ENCODE data around the gene CDK10. TPM values are rescaled to one million over a fixed set of nuclear protein-coding genes. Genes with fewer than 3 reads are reported as not detected.

Gene CDK10
- total RNA-seq (10 to 100 TPM; 34.7 to 64.1 TPM), polyA plus RNA-seq (ENCODE audit: insufficient read length in 2 of 2) (100 to 1,000 TPM; 101 to 115 TPM)
- long read RNA-seq, donor 1, partial matches to known transcripts = 11 of 16 reads
- long read RNA-seq, donor 1, other reads (novel, unspliced or antisense) = 0 of 16 reads
- long read RNA-seq, donor 2, partial matches to known transcripts = 0 of 1 reads
- long read RNA-seq, donor 2, other reads (novel, unspliced or antisense) = 0 of 1 reads
- long read RNA-seq, donor 3, partial matches to known transcripts = 0 of 1 reads
- long read RNA-seq, donor 3, other reads (novel, unspliced or antisense) = 0 of 1 reads
- long read RNA-seq, donor 4, transcript CDK10-212 (12 exons, 1,376 nt) = major isoform, 6 of 23 reads
- long read RNA-seq, donor 4, partial matches to known transcripts = 11 of 23 reads
- long read RNA-seq, donor 4, other reads (novel, unspliced or antisense) = 0 of 23 reads

GRCh38 chr16:89686520-89687091 lies at the start of gene CDK10:
CDK10 (plus strand) TSS chr16:89686689; CDS start chr16:89686711, 22 bp downstream.
- Histone ChIP-seq H3K4me1 (ENCODE audit: control insufficient read depth, insufficient read depth, low read length) (peaks cover 17% of the 10 kb centered on the region), H3K36me3 (ENCODE audit: control insufficient read depth, insufficient read depth, low read length) (peaks cover 40% of the 10 kb centered on the region), H3K27me3 (ENCODE audit: control insufficient read depth, insufficient read depth, low read length) (no peaks in the 10 kb centered on the region), H3K27ac (ENCODE audit: low read depth, low read length) (peak within 1 kb of the TSS; percentile 77), H3K9me3 (ENCODE audit: control insufficient read depth, insufficient read depth, low read length) (no peaks in the 10 kb centered on the region), H3K4me3 (ENCODE audit: low read depth, low read length) (peak within 1 kb of the TSS; percentile 72)
- DNase-seq (ENCODE audit: low read depth in 4 of 6, low spot score in 6 of 6) = peak; percentile 82 to 97 (median 90)
- 0% methylated on average over 67 of the region's 67 CpGs for WGBS (ENCODE audit: insufficient coverage)

DNA sequence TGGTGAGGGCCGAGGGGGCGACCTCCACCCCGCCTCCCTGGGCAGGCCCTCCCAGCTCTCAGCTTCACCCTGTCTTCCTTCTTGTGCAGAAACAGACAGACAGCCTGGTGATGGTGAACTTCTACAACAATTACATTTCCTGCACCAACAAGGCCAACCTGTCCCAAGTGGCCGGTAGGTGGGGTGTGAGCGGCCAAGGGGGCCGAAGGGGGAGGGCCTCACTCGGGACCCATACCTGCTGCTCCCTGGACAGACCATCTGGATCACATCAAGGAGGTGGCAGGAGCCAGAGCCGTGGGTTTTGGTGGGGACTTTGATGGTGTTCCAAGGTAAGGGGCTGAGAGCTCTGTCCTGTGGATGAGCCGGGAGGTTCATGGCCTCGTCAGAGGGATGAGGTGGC lies 49.1 kb upstream of the CDK10 start:
- Histone ChIP-seq H3K4me1 (ENCODE audit: control insufficient read depth, insufficient read depth, low read length) (peaks cover 22% of the 10 kb centered on the region), H3K27me3 (ENCODE audit: control insufficient read depth, insufficient read depth, low read length) (peaks cover 8% of the 10 kb centered on the region), H3K9me3 (ENCODE audit: control insufficient read depth, insufficient read depth, low read length) (no peaks in the 10 kb centered on the region), H3K27ac (ENCODE audit: low read depth, low read length) (no peak overlapping the region), H3K4me3 (ENCODE audit: low read depth, low read length) (no peak overlapping the region), H3K36me3 (ENCODE audit: control insufficient read depth, insufficient read depth, low read length) (peaks cover 2% of the 10 kb centered on the region)
- no peak for DNase-seq (ENCODE audit: low read depth in 4 of 6, low spot score in 6 of 6)
- WGBS (ENCODE audit: insufficient coverage) = 86% methylated on average over 10 of the region's 10 CpGs

GRCh38 chr16:89638455-89638854 lies 48.0 kb upstream of the CDK10 start:
- Histone ChIP-seq H3K4me1 (ENCODE audit: control insufficient read depth, insufficient read depth, low read length) (peaks cover 22% of the 10 kb centered on the region), H3K36me3 (ENCODE audit: control insufficient read depth, insufficient read depth, low read length) (no peaks in the 10 kb centered on the region), H3K27ac (ENCODE audit: low read depth, low read length) (no peak overlapping the region), H3K27me3 (ENCODE audit: control insufficient read depth, insufficient read depth, low read length) (peaks cover 8% of the 10 kb centered on the region), H3K9me3 (ENCODE audit: control insufficient read depth, insufficient read depth, low read length) (no peaks in the 10 kb centered on the region), H3K4me3 (ENCODE audit: low read depth, low read length) (no peak overlapping the region)
- WGBS (ENCODE audit: insufficient coverage) = 83% methylated on average over 1 of the region's 10 CpGs
- DNase-seq (ENCODE audit: low read depth in 4 of 6, low spot score in 6 of 6) = no peak

GRCh38 chr16:89639385-89639784 lies 47.1 kb upstream of the CDK10 start:
- whole genome bisulfite sequencing (ENCODE audit: insufficient coverage) = 89% methylated on average over 5 of the region's 6 CpGs
- peaks cover 22% of the 10 kb centered on the region for H3K4me1 ChIP-seq (ENCODE audit: control insufficient read depth, insufficient read depth, low read length)
- H3K36me3 ChIP-seq (ENCODE audit: control insufficient read depth, insufficient read depth, low read length) = peaks cover 8% of the 10 kb centered on the region
- H3K27me3 ChIP-seq (ENCODE audit: control insufficient read depth, insufficient read depth, low read length) = peaks cover 5% of the 10 kb centered on the region
- H3K4me3 ChIP-seq (ENCODE audit: low read depth, low read length) = no peak overlapping the region
- no peaks in the 10 kb centered on the region for H3K9me3 ChIP-seq (ENCODE audit: control insufficient read depth, insufficient read depth, low read length)
- DNase-seq (ENCODE audit: low read depth in 4 of 6, low spot score in 6 of 6) = no peak
- no peak overlapping the region for H3K27ac ChIP-seq (ENCODE audit: low read depth, low read length)

DNA sequence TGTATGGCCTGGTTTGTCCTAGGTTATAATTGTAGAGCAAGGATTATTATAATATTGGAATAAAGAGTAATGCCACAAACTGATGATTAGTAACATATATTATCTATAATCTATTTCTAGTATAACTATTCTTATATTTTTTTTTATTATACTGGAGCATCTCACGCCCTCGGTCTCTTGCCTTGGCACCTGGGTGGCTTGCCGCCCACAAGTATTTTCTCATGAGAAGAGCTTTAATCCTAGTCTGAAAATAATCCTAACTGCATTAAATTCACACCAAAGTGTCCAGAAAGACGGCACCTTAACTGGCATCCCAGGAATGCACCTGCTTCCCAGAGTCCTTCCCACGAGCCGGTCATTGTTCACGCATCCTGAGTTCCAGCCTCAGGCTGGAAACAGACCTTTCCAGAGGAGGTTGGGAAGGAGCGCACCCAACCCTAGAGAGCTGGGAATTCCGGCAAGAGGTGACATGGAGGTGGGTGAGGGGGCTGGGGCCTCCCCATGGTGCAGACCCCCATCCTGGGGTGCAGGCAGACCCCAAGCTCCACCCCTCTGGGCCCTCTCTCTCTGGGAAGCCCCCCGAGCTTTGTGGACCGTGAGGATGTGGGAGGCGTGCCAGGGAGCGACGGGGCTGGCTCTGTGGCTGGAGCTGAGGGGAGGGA lies 44.9 kb upstream of the CDK10 start:
- H3K27ac ChIP-seq (ENCODE audit: low read depth, low read length) = no peak overlapping the region
- H3K4me1 ChIP-seq (ENCODE audit: control insufficient read depth, insufficient read depth, low read length) = peaks cover 22% of the 10 kb centered on the region
- peaks cover 30% of the 10 kb centered on the region for H3K36me3 ChIP-seq (ENCODE audit: control insufficient read depth, insufficient read depth, low read length)
- no peak for DNase-seq (ENCODE audit: low read depth in 4 of 6, low spot score in 6 of 6)
- H3K4me3 ChIP-seq (ENCODE audit: low read depth, low read length) = no peak overlapping the region
- 100% methylated on average over 2 of the region's 14 CpGs for whole genome bisulfite sequencing (ENCODE audit: insufficient coverage)
- H3K9me3 ChIP-seq (ENCODE audit: control insufficient read depth, insufficient read depth, low read length) = no peaks in the 10 kb centered on the region
- H3K27me3 ChIP-seq (ENCODE audit: control insufficient read depth, insufficient read depth, low read length) = no peaks in the 10 kb centered on the region

DNA sequence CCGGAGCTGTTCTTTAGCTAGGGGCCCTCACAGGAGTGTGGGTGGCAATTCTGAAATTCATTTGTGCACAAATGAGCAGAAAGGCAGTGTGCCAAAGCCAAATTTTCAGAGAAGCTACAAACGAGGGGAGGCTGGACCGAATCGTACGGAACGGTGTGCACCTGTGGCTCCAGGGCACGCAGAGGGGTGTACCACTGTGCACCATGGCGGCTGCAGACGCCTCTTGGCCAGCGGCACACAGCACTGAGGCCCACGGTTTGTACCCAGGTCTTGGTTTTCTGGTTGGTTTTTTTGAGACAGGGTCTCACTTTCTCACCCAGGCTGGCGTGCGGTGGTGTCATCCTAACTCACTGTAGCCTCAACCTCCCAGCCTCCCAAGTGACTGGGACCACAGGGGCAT lies 43.9 kb upstream of the CDK10 start:
- Histone ChIP-seq H3K9me3 (ENCODE audit: control insufficient read depth, insufficient read depth, low read length) (no peaks in the 10 kb centered on the region), H3K27ac (ENCODE audit: low read depth, low read length) (no peak overlapping the region), H3K36me3 (ENCODE audit: control insufficient read depth, insufficient read depth, low read length) (peaks cover 40% of the 10 kb centered on the region), H3K27me3 (ENCODE audit: control insufficient read depth, insufficient read depth, low read length) (no peaks in the 10 kb centered on the region), H3K4me1 (ENCODE audit: control insufficient read depth, insufficient read depth, low read length) (peaks cover 22% of the 10 kb centered on the region), H3K4me3 (ENCODE audit: low read depth, low read length) (no peak overlapping the region)
- no peak for DNase-seq (ENCODE audit: low read depth in 4 of 6, low spot score in 6 of 6)
- 86% methylated on average over 9 of the region's 13 CpGs for WGBS (ENCODE audit: insufficient coverage)

GRCh38 chr16:89643769-89644300 lies 42.7 kb upstream of the CDK10 start:
- Histone ChIP-seq H3K4me1 (ENCODE audit: control insufficient read depth, insufficient read depth, low read length) (peaks cover 22% of the 10 kb centered on the region), H3K4me3 (ENCODE audit: low read depth, low read length) (no peak overlapping the region), H3K27me3 (ENCODE audit: control insufficient read depth, insufficient read depth, low read length) (no peaks in the 10 kb centered on the region), H3K36me3 (ENCODE audit: control insufficient read depth, insufficient read depth, low read length) (peaks cover 50% of the 10 kb centered on the region), H3K9me3 (ENCODE audit: control insufficient read depth, insufficient read depth, low read length) (no peaks in the 10 kb centered on the region), H3K27ac (ENCODE audit: low read depth, low read length) (no peak overlapping the region)
- DNase-seq (ENCODE audit: low read depth in 4 of 6, low spot score in 6 of 6) = no peak
- 85% methylated on average over 14 of the region's 14 CpGs for WGBS (ENCODE audit: insufficient coverage)

DNA sequence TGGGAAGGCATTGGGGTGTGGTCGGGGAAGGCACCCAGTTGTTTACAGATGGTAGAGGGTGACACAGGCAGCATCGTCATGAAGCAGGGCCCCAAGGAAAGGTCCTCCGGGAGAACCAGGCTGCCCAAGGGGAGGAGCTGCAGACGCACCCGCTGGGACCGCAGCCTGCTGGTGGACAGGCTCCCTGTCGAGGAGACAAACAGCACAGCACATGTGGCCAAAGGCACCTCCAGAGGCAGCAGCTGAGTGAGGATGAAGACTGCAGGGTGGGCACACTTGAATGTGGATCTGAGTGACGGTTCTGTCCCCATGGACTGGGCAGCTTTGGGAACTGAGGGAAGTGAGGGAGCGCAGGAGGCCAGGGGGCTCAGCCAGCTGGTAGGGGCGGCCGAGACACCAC lies 41.4 kb upstream of the CDK10 start:
- no peak for DNase-seq (ENCODE audit: low read depth in 4 of 6, low spot score in 6 of 6)
- H3K27ac ChIP-seq (ENCODE audit: low read depth, low read length) = no peak overlapping the region
- peaks cover 18% of the 10 kb centered on the region for H3K4me1 ChIP-seq (ENCODE audit: control insufficient read depth, insufficient read depth, low read length)
- H3K27me3 ChIP-seq (ENCODE audit: control insufficient read depth, insufficient read depth, low read length) = no peaks in the 10 kb centered on the region
- H3K36me3 ChIP-seq (ENCODE audit: control insufficient read depth, insufficient read depth, low read length) = peaks cover 63% of the 10 kb centered on the region
- WGBS (ENCODE audit: insufficient coverage) = 86% methylated on average over 9 of the region's 11 CpGs
- no peak overlapping the region for H3K4me3 ChIP-seq (ENCODE audit: low read depth, low read length)
- H3K9me3 ChIP-seq (ENCODE audit: control insufficient read depth, insufficient read depth, low read length) = no peaks in the 10 kb centered on the region

GRCh38 chr16:89646270-89646669 lies 40.2 kb upstream of the CDK10 start:
- no peak overlapping the region for H3K27ac ChIP-seq (ENCODE audit: low read depth, low read length)
- 98% methylated on average over 21 of the region's 22 CpGs for WGBS (ENCODE audit: insufficient coverage)
- H3K4me3 ChIP-seq (ENCODE audit: low read depth, low read length) = no peak overlapping the region
- H3K36me3 ChIP-seq (ENCODE audit: control insufficient read depth, insufficient read depth, low read length) = peaks cover 73% of the 10 kb centered on the region
- H3K27me3 ChIP-seq (ENCODE audit: control insufficient read depth, insufficient read depth, low read length) = no peaks in the 10 kb centered on the region
- no peak for DNase-seq (ENCODE audit: low read depth in 4 of 6, low spot score in 6 of 6)
- peaks cover 7% of the 10 kb centered on the region for H3K4me1 ChIP-seq (ENCODE audit: control insufficient read depth, insufficient read depth, low read length)
- H3K9me3 ChIP-seq (ENCODE audit: control insufficient read depth, insufficient read depth, low read length) = no peaks in the 10 kb centered on the region

All from spinal cord (tissue), 10 donors.